ENCODE measurements around the gene HPCAL1. TPM values are rescaled to one million over a fixed set of nuclear protein-coding genes. Genes with fewer than 3 reads are reported as not detected.

HPCAL1 gene
- total and polyA plus RNA-seq, 4 donors, result 122 to 147 (median 136) TPM

DNA sequence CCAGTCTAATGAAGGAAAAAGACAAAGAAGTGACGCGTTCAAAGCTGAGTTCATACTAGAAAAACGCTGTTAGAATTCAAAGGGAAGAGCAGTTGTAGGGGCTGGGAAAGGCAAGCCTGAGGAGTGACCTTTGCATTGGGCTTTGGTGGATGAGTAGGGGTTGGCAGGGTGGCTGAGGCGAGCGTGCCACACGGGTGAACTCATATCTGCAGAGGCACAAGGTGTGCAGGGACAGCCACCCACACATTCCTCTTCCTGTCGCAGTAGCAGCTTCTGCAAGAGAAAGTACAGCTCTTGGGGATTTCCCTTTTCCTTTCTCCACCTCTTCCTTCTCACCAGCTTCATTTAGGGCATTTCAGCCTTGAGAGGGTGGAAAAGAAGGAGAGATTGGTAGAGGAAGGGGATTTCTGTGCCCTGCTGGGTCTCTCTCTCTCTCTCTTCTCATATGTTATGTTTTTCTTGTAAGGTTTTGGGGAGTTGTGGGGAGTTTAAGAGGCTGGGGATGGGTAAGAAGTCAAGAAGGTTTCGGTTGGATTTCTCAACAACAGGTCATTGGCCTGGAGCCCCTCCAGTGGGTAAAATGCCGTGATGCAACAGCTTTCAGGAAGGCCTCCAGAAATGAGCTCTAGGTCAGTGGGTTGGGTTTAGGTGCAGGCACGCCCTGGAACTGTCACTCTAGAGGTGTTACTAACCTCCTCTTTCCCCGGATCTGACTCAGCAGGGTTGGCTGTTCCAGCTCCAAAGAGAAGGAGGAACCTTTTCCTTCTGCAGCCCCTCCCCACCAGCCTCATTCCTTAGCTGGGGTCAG lies 105.3 kb downstream of the HPCAL1 start:
- Histone ChIP-seq H3K4me1 (ENCODE audit: control insufficient read depth in 5 of 5, insufficient read depth in 5 of 5, low read length in 5 of 5) (peaks cover 11 to 45% (median 16%) of the 10 kb centered on the region in 5 donors), H3K36me3 (ENCODE audit: control insufficient read depth in 4 of 4, insufficient read depth in 4 of 4, low read length in 4 of 4) (peaks cover 0 to 5% (median 4%) of the 10 kb centered on the region in 4 donors), H3K9me3 (ENCODE audit: control insufficient read depth in 4 of 4, insufficient read depth in 3 of 4, low read length in 3 of 4) (no peaks in the 10 kb centered on the region), H3K27me3 (ENCODE audit: control insufficient read depth in 3 of 3, insufficient read depth in 3 of 3, low read length in 2 of 3) (no peaks in the 10 kb centered on the region), H3K27ac (ENCODE audit: low read depth in 1 of 2, low read length in 1 of 2) (peak overlapping the region in 1 of 2 donors; percentile 94), H3K9ac (ENCODE audit: insufficient read depth in 1 of 2, low read length in 2 of 2) (no peak overlapping the region), H3K4me3 (no peak overlapping the region)
- DNase-seq (no peak), ATAC-seq (ENCODE audit: insufficient read depth, low FRiP score) (peak; percentile 76)
- TF ChIP-seq, protein P1, sequence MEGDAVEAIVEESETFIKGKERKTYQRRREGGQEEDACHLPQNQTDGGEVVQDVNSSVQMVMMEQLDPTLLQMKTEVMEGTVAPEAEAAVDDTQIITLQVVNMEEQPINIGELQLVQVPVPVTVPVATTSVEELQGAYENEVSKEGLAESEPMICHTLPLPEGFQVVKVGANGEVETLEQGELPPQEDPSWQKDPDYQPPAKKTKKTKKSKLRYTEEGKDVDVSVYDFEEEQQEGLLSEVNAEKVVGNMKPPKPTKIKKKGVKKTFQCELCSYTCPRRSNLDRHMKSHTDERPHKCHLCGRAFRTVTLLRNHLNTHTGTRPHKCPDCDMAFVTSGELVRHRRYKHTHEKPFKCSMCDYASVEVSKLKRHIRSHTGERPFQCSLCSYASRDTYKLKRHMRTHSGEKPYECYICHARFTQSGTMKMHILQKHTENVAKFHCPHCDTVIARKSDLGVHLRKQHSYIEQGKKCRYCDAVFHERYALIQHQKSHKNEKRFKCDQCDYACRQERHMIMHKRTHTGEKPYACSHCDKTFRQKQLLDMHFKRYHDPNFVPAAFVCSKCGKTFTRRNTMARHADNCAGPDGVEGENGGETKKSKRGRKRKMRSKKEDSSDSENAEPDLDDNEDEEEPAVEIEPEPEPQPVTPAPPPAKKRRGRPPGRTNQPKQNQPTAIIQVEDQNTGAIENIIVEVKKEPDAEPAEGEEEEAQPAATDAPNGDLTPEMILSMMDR (IDR thresholded peaks at IDR 0.05; ENCODE audit: control extremely low read depth, extremely low read depth), result no peak
- 22 to 28% methylated on average over 11 of the region's 11 CpGs for WGBS, 2 donors

DNA sequence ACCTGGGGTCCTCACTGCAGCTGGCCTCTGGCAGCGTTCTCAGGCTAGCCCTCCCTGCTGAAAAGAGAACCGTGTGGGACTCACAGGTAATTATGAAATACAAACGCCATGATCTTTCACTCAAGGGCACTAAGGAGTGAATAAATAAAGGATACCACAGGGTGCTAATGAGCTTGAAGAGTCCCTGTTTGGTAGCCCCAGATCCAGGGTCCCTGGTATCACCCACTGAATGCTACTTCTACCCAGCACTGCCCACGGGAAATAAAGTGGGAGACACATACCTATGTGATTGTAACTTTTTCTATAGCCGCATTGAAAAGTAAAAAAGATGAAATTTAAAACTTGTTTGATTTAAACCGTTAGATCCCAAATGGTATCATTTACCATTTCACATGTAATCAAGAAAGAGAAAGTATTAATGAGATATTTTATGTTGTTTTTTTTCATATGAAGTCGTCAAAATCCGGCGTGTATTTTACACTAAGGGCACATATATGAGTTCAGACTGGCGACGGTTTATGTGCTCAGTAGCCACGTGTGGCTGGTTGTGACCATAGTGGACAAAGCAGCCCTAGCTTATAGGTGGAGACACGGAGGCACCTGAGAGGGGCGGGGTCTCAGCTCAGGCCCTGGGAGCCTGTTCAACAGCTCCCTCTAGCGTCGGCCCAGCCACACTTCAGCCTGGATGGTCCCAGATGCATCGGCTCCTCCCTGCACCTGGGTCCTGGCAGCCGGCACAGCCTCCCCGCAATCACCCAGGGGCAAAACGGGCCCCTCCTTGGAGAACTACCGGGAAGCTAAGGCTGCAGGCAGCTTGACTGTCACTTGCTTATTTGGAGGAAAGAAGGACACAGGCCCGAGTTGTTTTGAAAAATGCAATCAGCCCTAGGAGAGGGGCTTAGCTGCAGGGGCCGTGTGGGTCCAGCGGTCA lies 106.2 kb downstream of the HPCAL1 start:
- Histone ChIP-seq H3K27ac (ENCODE audit: low read depth in 1 of 2, low read length in 1 of 2) (peak overlapping the region in 1 of 2 donors; percentile 94), H3K4me1 (ENCODE audit: control insufficient read depth in 5 of 5, insufficient read depth in 5 of 5, low read length in 5 of 5) (peaks cover 11 to 45% (median 16%) of the 10 kb centered on the region in 5 donors), H3K9ac (ENCODE audit: insufficient read depth in 1 of 2, low read length in 2 of 2) (no peak overlapping the region), H3K27me3 (ENCODE audit: control insufficient read depth in 3 of 3, insufficient read depth in 3 of 3, low read length in 2 of 3) (no peaks in the 10 kb centered on the region), H3K9me3 (ENCODE audit: control insufficient read depth in 4 of 4, insufficient read depth in 3 of 4, low read length in 3 of 4) (no peaks in the 10 kb centered on the region), H3K4me3 (no peak overlapping the region), H3K36me3 (ENCODE audit: control insufficient read depth in 4 of 4, insufficient read depth in 4 of 4, low read length in 4 of 4) (peaks cover 0 to 5% (median 4%) of the 10 kb centered on the region in 4 donors)
- peak; percentile 74 for ATAC-seq (ENCODE audit: insufficient read depth, low FRiP score)
- 19 to 22% methylated on average over 24 of the region's 24 CpGs for whole genome bisulfite sequencing, 2 donors
- TF ChIP-seq, protein P1 (IDR thresholded peaks at IDR 0.05; ENCODE audit: control extremely low read depth, extremely low read depth), result peak; percentile 96
- peak; percentile 75 to 84 (median 82) for DNase-seq

DNA sequence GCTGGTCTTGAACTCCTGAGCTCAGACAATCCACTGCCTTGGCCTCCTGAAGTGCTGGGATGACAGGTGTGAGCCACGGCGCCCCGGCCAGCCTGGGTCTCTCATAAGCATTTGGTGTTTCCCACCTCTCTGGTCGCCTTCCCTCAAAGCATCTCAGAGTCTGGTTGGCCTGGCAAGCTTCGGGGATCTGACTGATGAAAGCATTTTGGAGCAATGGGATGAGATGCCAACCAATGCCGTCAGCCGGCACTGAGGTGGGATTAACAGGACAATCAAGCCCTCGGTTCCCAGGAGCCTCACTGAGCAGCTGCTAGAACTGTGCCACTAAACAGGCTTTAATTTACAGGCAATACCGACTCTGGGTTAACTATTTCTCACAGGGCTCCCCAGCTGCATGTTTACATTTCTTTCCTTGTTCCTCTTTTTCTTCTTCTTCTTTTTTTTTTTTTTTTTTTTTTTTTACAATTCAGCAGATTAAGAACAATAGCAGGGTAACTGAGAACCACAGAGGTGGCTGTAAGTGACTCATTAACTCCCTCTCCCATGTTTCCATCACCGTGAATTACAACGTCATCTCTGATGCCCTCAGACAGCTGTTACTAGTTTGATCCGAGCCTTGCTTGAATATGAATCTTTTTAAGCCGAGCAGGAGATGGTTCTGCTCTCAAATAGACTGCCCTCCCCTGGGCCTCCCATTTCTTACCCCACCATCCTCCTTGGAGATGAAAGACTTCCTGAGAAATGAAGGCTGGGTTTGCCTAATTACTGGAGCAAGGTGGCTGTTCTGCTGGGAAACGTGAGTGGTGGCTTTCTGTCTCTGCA lies 107.5 kb downstream of the HPCAL1 start:
- H3K9ac ChIP-seq (ENCODE audit: insufficient read depth in 1 of 2, low read length in 2 of 2), result no peak overlapping the region
- H3K4me1 ChIP-seq (ENCODE audit: control insufficient read depth in 5 of 5, insufficient read depth in 5 of 5, low read length in 5 of 5), result peaks cover 9 to 37% (median 15%) of the 10 kb centered on the region in 5 donors

More for the DNA sequence above, 107.5 kb downstream of the HPCAL1 start:
- TF ChIP-seq, protein P1 (IDR thresholded peaks at IDR 0.05; ENCODE audit: control extremely low read depth, extremely low read depth), result no peak
- ATAC-seq (ENCODE audit: insufficient read depth, low FRiP score) (no peak), DNase-seq (peak in 1 of 3 donors; percentile 38)
- H3K27me3 ChIP-seq (ENCODE audit: control insufficient read depth in 3 of 3, insufficient read depth in 3 of 3, low read length in 2 of 3), result no peaks in the 10 kb centered on the region
- 33 to 71% methylated on average over 14 of the region's 14 CpGs for WGBS, 2 donors
- H3K4me3 ChIP-seq, result no peak overlapping the region
- no peak overlapping the region for H3K27ac ChIP-seq (ENCODE audit: low read depth in 1 of 2, low read length in 1 of 2)
- no peaks in the 10 kb centered on the region for H3K9me3 ChIP-seq (ENCODE audit: control insufficient read depth in 4 of 4, insufficient read depth in 3 of 4, low read length in 3 of 4)
- H3K36me3 ChIP-seq (ENCODE audit: control insufficient read depth in 4 of 4, insufficient read depth in 4 of 4, low read length in 4 of 4), result peaks cover 0 to 5% (median 2%) of the 10 kb centered on the region in 4 donors
